Heart left ventricle (tissue), 16 donors: ENCODE measurements around the gene ZSCAN16. TPM values are rescaled to one million over a fixed set of nuclear protein-coding genes. Genes with fewer than 3 reads are reported as not detected.
"Not testable (repeated sequence)": the region's sequence is repeated elsewhere in the genome, so short reads cannot be mapped to it uniquely, and the experiment has no call there.

ENCODE experiments used
- ATAC-seq, 4 donors: fragments of 200-7000 bp; cut with Tn5 transposase; one replicate each; pipeline ENCODE4 v1.9.1; 2020 to 2022; ENCODE audit warnings: moderate library complexity in 4 of 4, mild to moderate bottlenecking in 3 of 4, moderate number of reproducible peaks in 1 of 4
- DNase-seq, 5 donors: peaks; one replicate each; pipeline ENCODE4 v3.0.0-alpha.2; 2020
- H3K27ac ChIP-seq, 12 donors: fragments of 200-600 bp; sonication (generic) in 4 of 12; one replicate each; pipeline versions ENCODE4 v1.5.0 to v1.8.0; 2016 to 2022; ENCODE audit warnings: mild to moderate bottlenecking in 2 of 12
- H3K27me3 ChIP-seq, 9 donors: fragments of 200-600 bp; sonication (generic) in 2 of 9; one replicate each; pipeline versions ENCODE4 v1.5.1 to v1.8.0; 2016 to 2022; ENCODE audit warnings: mild to moderate bottlenecking in 3 of 9
- H3K36me3 ChIP-seq, 9 donors: fragments of 200-600 bp; sonication (generic) in 2 of 9; one replicate each; pipeline versions ENCODE4 v1.5.0 to v1.8.0; 2018 to 2022; ENCODE audit warnings: mild to moderate bottlenecking in 2 of 9
- H3K4me1 ChIP-seq, 12 donors: fragments of 200-600 bp; sonication (generic) in 4 of 12; one replicate each; pipeline versions ENCODE4 v1.5.0 to v1.8.0; 2016 to 2022; ENCODE audit warnings: mild to moderate bottlenecking in 3 of 12
- H3K4me3 ChIP-seq, 12 donors: fragments of 200-600 bp; sonication (generic) in 4 of 12; one replicate each; pipeline versions ENCODE4 v1.5.0 to v1.8.0; 2017 to 2022; ENCODE audit warnings: mild to moderate bottlenecking in 9 of 12, moderate library complexity in 4 of 12
- H3K9me3 ChIP-seq, 12 donors: fragments of 200-600 bp; sonication (generic) in 4 of 12; one replicate each; pipeline versions ENCODE4 v1.5.0 to v1.8.0; 2016 to 2022; ENCODE audit warnings: mild to moderate bottlenecking in 1 of 12
- CTCF ChIP-seq, 12 donors: fragments of 200-600 bp; sonication (generic) in 4 of 12; IDR thresholded peaks; one replicate each; pipeline versions ENCODE4 v1.5.0 to v1.8.0; 2018 to 2022; ENCODE audit warnings: antibody characterized with exemption in 12 of 12, mild to moderate bottlenecking in 5 of 12
- POLR2A ChIP-seq, 2 donors: fragments of 450-650 bp; IDR thresholded peaks; one replicate each; pipeline ENCODE4 v1.6.1; 2017; ENCODE audit warnings: antibody characterized with exemption in 2 of 2, mild to moderate bottlenecking in 2 of 2, moderate library complexity in 2 of 2
- WGBS, 4 donors: extraction: QIAGEN DNeasy Blood & Tissue Kit in 2 of 4; methylation state at CpG; one replicate each; pipeline versions ENCODE4 v1.1.5 to v1.1.7; 2013 to 2018; 5-methylcytosine and 5-hydroxymethylcytosine counted together
- intact Hi-C, 10 donors: fragments of 100-400 bp; cut with DNase I; formaldehyde crosslinking; loops; one replicate each; pipeline versions ENCODE4 v1.11.1 to v1.14.2; 2022
- polyA plus RNA-seq, 2 donors: library from polyadenylated mRNA; stranded (reverse); fragments of 200-250 nt; gene quantifications; one replicate each; pipeline ENCODE4 v1.2.3, GENCODE V29; 2013
- total RNA-seq, 9 donors: library from RNA; depleted of rRNA in 2 of 9; stranded (reverse); fragments of >200 nt in 2 of 9; fragmentation: NEBNext Ultra II Directional in 3 of 9; extraction: Animal tissue kit (Norgen Biotek cat#: 25700) in 3 of 9; gene quantifications; one replicate each; pipeline versions ENCODE4 v1.1.0 to v1.2.4, GENCODE V29; 2016 to 2023
- donor health status: ischemic (EF 13 %, LVEDD 7.1; RV severe dilation, severe dysfunction).
- donor health status: healthy with polysubstance abuse.
- donor health status: DM: no; HTN: yes; CAD: no.
- donor health status: DM: no; HTN: no; CAD: no.
- donor health status: ischemic (EF 25% LVEDD 6.9; RV normal size, moderate dysfunction).
- donor health status: ischemic (EF 25% LVEDD 5.7; RV mildly dilated, moderate dysfunction).
- donor health status: healthy.
- donor health status: DM: yes; HTN: yes; CAD: no.
- donor health status: ischemic (EF 35%, LVEDD 5.7; RV mildly dilated, moderate dysfunction).
- donor health status: nonischemic (EF 11% LVEDD 7.7; RV severe dilation, severe dysfunction).
- donor health status: DM: yes; HTN: yes; CAD: no.
- donor health status: PGD.
- donor health status: ischemic (EF 29% LVEDD 5.4; RV normal size, mild dysfunction).
- donor health status: nonischemic (EF 23%, LVEDD 6.1; RV moderate dilation, normal function).

The ZSCAN16 gene
- total and polyA plus RNA-seq, 11 donors: 0.48 to 4.9 (median 2.2) TPM

- Histone ChIP-seq H3K36me3 (peaks cover 0 to 14% (median 2%) of the 10 kb centered on the region in 9 donors), H3K27me3 (peaks cover 0 to 6% (median 0%) of the 10 kb centered on the region in 9 donors), H3K9me3 (peaks cover 0 to 30% (median 6%) of the 10 kb centered on the region in 12 donors), H3K27ac (no peak overlapping the region), H3K4me1 (peaks cover 0 to 6% (median 0%) of the 10 kb centered on the region in 12 donors), H3K4me3 (peak overlapping the region; percentile 17 to 57 (median 41))
- intact Hi-C loops: no loop called here
- WGBS, 4 donors: 9 to 27% (median 14%) methylated on average over 26 to 33 of the region's 33 CpGs
- ATAC-seq (peak in 2 of 4 donors; percentile 73 to 90), DNase-seq (peak; percentile 13 to 69 (median 45))
- TF ChIP-seq POLR2A (IDR thresholded peaks at IDR 0.05) (no peak), CTCF (IDR thresholded peaks at IDR 0.05) (no peak)
Measured at GRCh38 chr6:28090917-28091586, 33.4 kb upstream of the ZSCAN16 start.

GRCh38 chr6:28102222-28102621, 22.2 kb upstream of the ZSCAN16 start:
- H3K4me1 ChIP-seq, H3K36me3 ChIP-seq, DNase-seq, intact Hi-C loops, ATAC-seq, H3K9me3 ChIP-seq, H3K4me3 ChIP-seq, H3K27ac ChIP-seq, H3K27me3 ChIP-seq: not testable (repeated sequence)
- 75 to 86% (median 79%) methylated on average over 7 of the region's 7 CpGs for WGBS, 4 donors

- ATAC-seq, H3K4me3 ChIP-seq, H3K36me3 ChIP-seq, DNase-seq, intact Hi-C loops, H3K4me1 ChIP-seq, H3K27ac ChIP-seq, H3K27me3 ChIP-seq, H3K9me3 ChIP-seq: not testable (repeated sequence)
Measured at GRCh38 chr6:28102699-28103098, 21.7 kb upstream of the ZSCAN16 start.

GRCh38 chr6:28104392-28105244, 19.8 kb upstream of the ZSCAN16 start:
- intact Hi-C loops: loop anchor here in 2 of 10 donors (1.0 to 2.0 kb wide), 2 partner anchors 24 kb away; partner anchors contain the start of gene ZNF165 (in 2 of the 2)
- Histone ChIP-seq H3K36me3 (no peaks in the 10 kb centered on the region), H3K4me3 (peak overlapping the region; percentile 51 to 94 (median 79)), H3K4me1 (peaks cover 0 to 7% (median 5%) of the 10 kb centered on the region in 12 donors), H3K27ac (peak overlapping the region; percentile 26 to 89 (median 76)), H3K9me3 (no peaks in the 10 kb centered on the region), H3K27me3 (no peaks in the 10 kb centered on the region)
- TF ChIP-seq POLR2A (IDR thresholded peaks at IDR 0.05) (peak in 1 of 2 donors; percentile 76), CTCF (IDR thresholded peaks at IDR 0.05) (peak; percentile 23 to 72 (median 54))
- 1 to 3% (median 1%) methylated on average over 46 to 54 of the region's 54 CpGs for WGBS, 4 donors
- DNase-seq (peak; percentile 76 to 89 (median 80)), ATAC-seq (peak; percentile 94 to 100 (median 100))

- WGBS, 4 donors: 30 to 41% (median 33%) methylated on average over 4 to 5 of the region's 5 CpGs
- ATAC-seq: peak in 1 of 4 donors; percentile 13
- peaks cover 0 to 7% (median 5%) of the 10 kb centered on the region in 12 donors for H3K4me1 ChIP-seq
- peak overlapping the region in 8 of 12 donors; percentile 58 to 89 (median 78) for H3K27ac ChIP-seq
- H3K36me3 ChIP-seq: no peaks in the 10 kb centered on the region
- TF ChIP-seq POLR2A (IDR thresholded peaks at IDR 0.05) (no peak), CTCF (IDR thresholded peaks at IDR 0.05) (no peak)
- DNase-seq: no peak
- H3K9me3 ChIP-seq: no peaks in the 10 kb centered on the region
- peak overlapping the region; percentile 51 to 94 (median 79) for H3K4me3 ChIP-seq
- no peaks in the 10 kb centered on the region for H3K27me3 ChIP-seq
- intact Hi-C loops: loop anchor here in 1 of 10 donors (2.0 kb wide), 1 partner anchor 24 kb away; the partner anchor contains the start of gene ZNF165
Measured at GRCh38 chr6:28105245-28105639, 19.2 kb upstream of the ZSCAN16 start.
